ENCODE measurements around the gene GNAQ.

Gene GNAQ

DNA sequence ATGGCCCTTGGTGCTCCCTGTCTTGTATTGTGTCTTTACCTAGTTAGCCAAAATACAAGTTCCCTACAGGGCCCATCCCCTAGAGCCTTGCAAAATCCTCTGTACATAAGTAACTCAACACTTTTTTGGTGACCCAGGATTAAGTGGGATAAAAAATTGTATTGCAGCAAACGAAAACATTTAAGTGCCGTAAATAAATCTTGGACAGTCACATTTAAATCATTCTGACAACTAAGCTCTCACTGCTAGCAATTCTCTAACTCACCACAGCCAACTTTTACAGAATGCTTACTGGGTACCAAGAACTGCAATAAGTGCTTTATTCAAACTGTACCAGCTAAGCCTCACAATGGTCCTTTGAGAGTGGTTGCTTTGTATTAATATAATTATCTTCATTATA lies 56.6 kb downstream of the GNAQ start:
- no peak for TF ChIP-seq JUND (IDR thresholded peaks at IDR 0.05; ENCODE audit: low read depth)
- no peak for DNase-seq (ENCODE audit: low read depth in 1 of 2, low spot score in 1 of 2)
- in situ Hi-C loops (cut with HindIII; ENCODE audit: low pct_unique_long_range_greater_than_20kb, low sequenced_read_pairs): no loop called here

GRCh38 chr9:77974434-77974833 lies 57.2 kb downstream of the GNAQ start:
- no peak for DNase-seq (ENCODE audit: low read depth in 1 of 2, low spot score in 1 of 2)
- in situ Hi-C loops (cut with HindIII; ENCODE audit: low pct_unique_long_range_greater_than_20kb, low sequenced_read_pairs): no loop called here
- no peak for TF ChIP-seq JUND (IDR thresholded peaks at IDR 0.05; ENCODE audit: low read depth)

DNA sequence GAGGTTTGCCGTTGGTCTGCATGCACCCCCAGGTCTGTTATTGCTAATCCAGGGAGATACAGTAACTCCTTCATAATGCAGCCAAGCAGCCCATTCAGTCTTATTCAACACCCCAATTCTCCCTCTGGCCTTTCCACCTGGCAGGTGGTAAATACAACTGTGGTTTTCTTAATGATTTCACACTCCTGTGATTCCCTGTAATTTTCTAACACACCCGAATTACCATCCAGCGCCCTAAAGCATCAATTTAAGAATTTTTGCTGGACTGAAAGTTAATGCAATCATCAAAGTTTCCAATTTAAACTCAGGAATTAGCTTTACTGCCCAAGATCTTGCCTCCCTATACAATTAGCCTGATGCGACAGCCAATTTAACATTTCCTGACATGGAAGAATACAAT lies 62.5 kb downstream of the GNAQ start:
- no peak for TF ChIP-seq JUND (IDR thresholded peaks at IDR 0.05; ENCODE audit: low read depth)
- DNase-seq (ENCODE audit: low read depth in 1 of 2, low spot score in 1 of 2): no peak
- in situ Hi-C loops (cut with HindIII; ENCODE audit: low pct_unique_long_range_greater_than_20kb, low sequenced_read_pairs): no loop called here

DNA sequence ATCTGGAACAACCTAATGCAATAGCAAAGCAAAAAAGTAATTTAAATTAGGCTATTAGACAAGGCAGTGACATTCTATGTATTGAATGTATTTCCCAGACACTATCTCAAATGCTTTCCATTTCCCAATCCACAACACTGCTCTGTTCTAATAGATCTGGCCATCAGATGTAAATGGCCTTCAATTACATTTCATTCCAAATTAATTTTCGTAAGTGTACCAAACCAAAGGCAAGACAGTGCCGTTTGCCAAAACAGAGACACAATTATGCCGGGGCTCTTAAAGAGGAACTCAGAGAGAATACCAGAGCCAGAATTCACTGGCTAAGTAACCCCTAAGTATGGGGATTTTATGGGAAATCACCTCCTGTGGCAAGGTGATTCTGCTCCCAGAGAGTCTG lies 63.1 kb downstream of the GNAQ start:
- no peak for DNase-seq (ENCODE audit: low read depth in 1 of 2, low spot score in 1 of 2)
- TF ChIP-seq JUND (IDR thresholded peaks at IDR 0.05; ENCODE audit: low read depth): no peak
- in situ Hi-C loops (cut with HindIII; ENCODE audit: low pct_unique_long_range_greater_than_20kb, low sequenced_read_pairs): no loop called here

GRCh38 chr9:77966718-77967117 lies 64.9 kb downstream of the GNAQ start:
- no peak for TF ChIP-seq JUND (IDR thresholded peaks at IDR 0.05; ENCODE audit: low read depth)
- in situ Hi-C loops (cut with HindIII; ENCODE audit: low pct_unique_long_range_greater_than_20kb, low sequenced_read_pairs): no loop called here
- no peak for DNase-seq (ENCODE audit: low read depth in 1 of 2, low spot score in 1 of 2)

DNA sequence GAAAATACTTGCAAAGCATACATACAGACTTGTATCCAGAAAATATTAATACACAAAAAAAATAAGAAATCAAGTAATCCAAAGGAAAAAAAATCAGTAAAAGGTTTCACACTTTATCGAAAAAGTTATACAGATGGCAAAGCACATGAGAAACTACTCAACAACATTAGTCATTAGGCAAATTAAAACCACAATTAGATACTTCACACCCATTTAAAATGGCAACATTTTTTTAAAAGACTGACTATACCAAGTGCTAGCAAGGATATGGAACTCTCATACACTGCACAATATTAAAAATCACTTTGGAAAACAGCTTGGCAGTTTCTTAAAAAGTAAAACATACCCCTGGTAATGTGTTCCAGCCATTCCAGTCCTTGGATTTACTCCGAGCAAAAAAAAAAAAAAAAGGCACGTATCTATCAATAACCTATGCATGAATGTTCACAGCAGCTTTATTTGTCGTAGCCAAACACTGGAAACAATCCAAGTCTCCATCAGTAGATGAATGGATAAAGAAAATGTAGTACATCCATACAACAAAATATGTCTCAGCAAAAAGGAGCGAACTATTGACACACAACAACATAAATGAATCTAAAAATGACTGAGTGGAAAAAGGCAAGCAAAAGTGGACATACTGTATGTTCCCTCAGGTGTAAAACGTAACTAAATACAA lies 66.0 kb downstream of the GNAQ start:
- DNase-seq (ENCODE audit: low read depth in 1 of 2, low spot score in 1 of 2): no peak

GRCh38 chr9:77964258-77964657 lies 67.4 kb downstream of the GNAQ start:
- TF ChIP-seq JUND (IDR thresholded peaks at IDR 0.05; ENCODE audit: low read depth): no peak
- DNase-seq (ENCODE audit: low read depth in 1 of 2, low spot score in 1 of 2): no peak
- in situ Hi-C loops (cut with HindIII; ENCODE audit: low pct_unique_long_range_greater_than_20kb, low sequenced_read_pairs): no loop called here

More for the DNA sequence above, 66.0 kb downstream of the GNAQ start:
- in situ Hi-C loops (cut with HindIII; ENCODE audit: low pct_unique_long_range_greater_than_20kb, low sequenced_read_pairs): no loop called here
- TF ChIP-seq JUND (IDR thresholded peaks at IDR 0.05; ENCODE audit: low read depth): no peak

DNA sequence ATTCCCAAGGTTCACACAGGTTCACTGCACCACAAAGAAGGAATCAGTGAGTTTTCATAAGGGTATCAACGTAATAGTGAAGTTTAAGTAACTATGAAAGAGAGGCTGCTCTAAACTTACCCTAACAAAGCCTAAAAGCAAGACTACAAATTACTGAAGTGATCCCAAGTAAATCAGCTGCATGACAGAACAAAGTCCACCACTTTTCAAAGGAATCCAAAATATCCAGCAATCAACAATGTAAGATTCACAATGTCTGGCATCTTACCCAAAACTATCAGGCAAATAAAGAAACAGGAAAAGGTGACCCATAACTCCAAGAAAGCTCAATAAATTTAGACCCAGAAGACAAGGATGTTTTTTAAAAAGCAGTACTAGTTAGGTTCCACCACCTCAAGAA lies 70.1 kb downstream of the GNAQ start:
- in situ Hi-C loops (cut with HindIII; ENCODE audit: low pct_unique_long_range_greater_than_20kb, low sequenced_read_pairs): no loop called here
- TF ChIP-seq JUND (IDR thresholded peaks at IDR 0.05; ENCODE audit: low read depth): no peak
- DNase-seq (ENCODE audit: low read depth in 1 of 2, low spot score in 1 of 2): no peak

- DNase-seq (ENCODE audit: low read depth in 1 of 2, low spot score in 1 of 2): no peak
- no peak for TF ChIP-seq JUND (IDR thresholded peaks at IDR 0.05; ENCODE audit: low read depth)
- in situ Hi-C loops (cut with HindIII; ENCODE audit: low pct_unique_long_range_greater_than_20kb, low sequenced_read_pairs): no loop called here
Measured at GRCh38 chr9:77960356-77961153, 71.1 kb downstream of the GNAQ start.

GRCh38 chr9:77959803-77960202 lies 71.8 kb downstream of the GNAQ start:
- no peak for DNase-seq (ENCODE audit: low read depth in 1 of 2, low spot score in 1 of 2)
- in situ Hi-C loops (cut with HindIII; ENCODE audit: low pct_unique_long_range_greater_than_20kb, low sequenced_read_pairs): no loop called here
- TF ChIP-seq JUND (IDR thresholded peaks at IDR 0.05; ENCODE audit: low read depth): no peak

DNA sequence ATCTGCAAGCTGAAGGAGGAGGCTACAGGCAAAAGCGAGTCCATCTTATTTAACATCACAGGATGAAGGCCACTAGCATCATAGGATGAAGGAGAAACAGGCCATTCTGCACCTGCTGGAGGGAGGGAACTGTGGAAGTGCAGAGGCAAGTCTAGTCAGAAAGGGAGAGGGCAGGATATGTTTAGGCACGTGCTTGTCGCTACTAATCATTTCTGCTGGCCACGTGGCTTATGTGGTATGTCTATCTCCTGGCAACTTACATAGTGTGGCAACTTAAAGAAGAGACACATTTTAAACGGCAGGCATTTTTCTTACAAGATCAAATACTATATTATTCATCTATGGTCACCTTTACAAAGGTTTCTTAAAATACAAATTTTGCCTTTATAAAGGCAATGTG lies 74.0 kb downstream of the GNAQ start:
- TF ChIP-seq JUND (IDR thresholded peaks at IDR 0.05; ENCODE audit: low read depth): no peak
- no peak for DNase-seq (ENCODE audit: low read depth in 1 of 2, low spot score in 1 of 2)
- in situ Hi-C loops (cut with HindIII; ENCODE audit: low pct_unique_long_range_greater_than_20kb, low sequenced_read_pairs): no loop called here

DNA sequence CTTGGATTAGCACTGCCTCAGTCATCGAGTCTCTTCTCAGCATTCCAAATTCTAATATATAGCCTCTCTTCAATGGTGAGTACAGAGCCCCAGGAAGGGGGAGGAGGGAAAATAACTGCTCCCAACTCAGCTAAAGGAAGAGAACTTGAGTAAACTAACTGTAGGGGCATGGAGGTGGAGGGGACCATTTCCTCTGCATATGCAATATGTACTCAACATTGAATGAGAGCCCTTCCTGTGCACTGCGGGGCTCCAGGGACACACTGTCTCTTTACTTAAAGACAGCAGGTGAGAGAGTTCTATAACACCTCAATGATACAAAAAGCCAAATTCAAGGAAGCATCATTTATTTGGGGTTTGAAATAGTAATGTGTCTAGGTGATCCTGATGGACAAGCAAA lies 75.1 kb downstream of the GNAQ start:
- in situ Hi-C loops (cut with HindIII; ENCODE audit: low pct_unique_long_range_greater_than_20kb, low sequenced_read_pairs): no loop called here
- TF ChIP-seq JUND (IDR thresholded peaks at IDR 0.05; ENCODE audit: low read depth): no peak
- DNase-seq (ENCODE audit: low read depth in 1 of 2, low spot score in 1 of 2): no peak

GRCh38 chr9:77954666-77955015 lies 77.0 kb downstream of the GNAQ start:
- TF ChIP-seq JUND (IDR thresholded peaks at IDR 0.05; ENCODE audit: low read depth): no peak
- no peak for DNase-seq (ENCODE audit: low read depth in 1 of 2, low spot score in 1 of 2)
- in situ Hi-C loops (cut with HindIII; ENCODE audit: low pct_unique_long_range_greater_than_20kb, low sequenced_read_pairs): no loop called here
